ENCODE results near the gene IL18R1.
A peak's percentile ranks its signal among the peaks of the same experiment; 100 is the strongest.

Gene IL18R1, protein sequence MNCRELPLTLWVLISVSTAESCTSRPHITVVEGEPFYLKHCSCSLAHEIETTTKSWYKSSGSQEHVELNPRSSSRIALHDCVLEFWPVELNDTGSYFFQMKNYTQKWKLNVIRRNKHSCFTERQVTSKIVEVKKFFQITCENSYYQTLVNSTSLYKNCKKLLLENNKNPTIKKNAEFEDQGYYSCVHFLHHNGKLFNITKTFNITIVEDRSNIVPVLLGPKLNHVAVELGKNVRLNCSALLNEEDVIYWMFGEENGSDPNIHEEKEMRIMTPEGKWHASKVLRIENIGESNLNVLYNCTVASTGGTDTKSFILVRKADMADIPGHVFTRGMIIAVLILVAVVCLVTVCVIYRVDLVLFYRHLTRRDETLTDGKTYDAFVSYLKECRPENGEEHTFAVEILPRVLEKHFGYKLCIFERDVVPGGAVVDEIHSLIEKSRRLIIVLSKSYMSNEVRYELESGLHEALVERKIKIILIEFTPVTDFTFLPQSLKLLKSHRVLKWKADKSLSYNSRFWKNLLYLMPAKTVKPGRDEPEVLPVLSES

DNA sequence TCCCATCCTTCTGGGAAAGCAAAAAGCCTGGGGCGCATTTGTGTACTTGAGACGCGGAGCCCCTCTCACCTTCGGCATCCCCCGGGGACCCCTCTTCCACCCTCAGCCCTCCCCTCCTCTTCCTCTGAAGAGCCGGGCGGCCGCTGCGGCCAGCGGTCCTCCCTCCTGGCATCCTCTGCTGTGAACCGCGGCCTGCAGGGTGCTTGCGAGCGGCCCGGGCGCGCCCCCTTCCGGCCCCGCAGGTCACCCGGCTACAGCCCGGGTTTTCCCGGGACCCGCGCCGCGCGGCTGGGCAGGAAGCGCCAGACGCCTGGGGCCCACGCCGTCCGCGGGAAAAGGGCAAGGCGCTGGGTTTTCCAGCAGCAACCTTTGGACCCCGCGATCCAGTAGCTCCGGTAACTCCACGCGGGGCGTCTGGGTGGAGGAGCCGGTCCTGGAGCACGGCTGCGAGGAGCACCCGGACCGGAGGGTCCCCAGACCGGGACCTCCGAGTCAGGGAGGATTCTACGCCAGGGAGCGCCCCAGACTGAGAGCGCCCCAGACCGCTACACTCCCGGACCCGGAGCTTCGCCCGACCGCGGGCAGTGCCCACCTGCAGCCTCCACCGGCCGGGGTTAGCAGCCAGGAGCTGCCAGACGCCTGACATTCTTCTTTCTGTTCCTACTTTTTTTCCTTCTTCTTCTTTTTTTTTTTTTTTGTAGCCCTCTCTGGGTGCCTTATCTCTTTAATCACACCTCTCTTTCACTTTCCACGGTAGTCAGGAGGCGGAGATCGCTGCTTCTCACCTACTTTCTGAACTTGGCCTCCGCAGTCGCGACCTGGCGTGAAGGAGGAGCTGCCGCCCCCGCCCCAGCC lies at the start of gene IL18R1:
IL18R1 (plus strand) TSS at position 271 of the 855 bp plus-strand sequence. CDS start 6,865 bp downstream, outside the sequence.
- DNase-seq, result peak; percentile 72

DNA sequence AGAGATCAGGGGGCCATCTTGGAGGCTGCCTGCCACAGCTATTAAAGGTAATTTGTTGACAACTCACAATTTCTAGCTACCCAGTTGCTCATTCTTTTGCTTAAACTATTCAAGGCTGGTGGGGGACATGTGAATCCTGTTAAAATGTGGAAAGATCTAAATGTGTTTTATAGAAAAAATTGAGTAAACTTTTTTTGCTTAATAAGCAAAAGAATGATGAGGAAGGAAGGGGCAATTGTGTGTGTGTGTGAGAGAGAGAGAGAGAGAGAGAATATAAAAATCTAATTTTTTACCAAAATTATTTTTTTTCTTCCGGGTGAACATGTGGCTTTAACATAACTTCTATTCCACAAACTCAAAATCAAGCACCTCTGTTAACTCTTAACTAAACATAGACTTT lies 49.5 kb upstream of the IL18R1 start:
- DNase-seq, result no peak

DNA sequence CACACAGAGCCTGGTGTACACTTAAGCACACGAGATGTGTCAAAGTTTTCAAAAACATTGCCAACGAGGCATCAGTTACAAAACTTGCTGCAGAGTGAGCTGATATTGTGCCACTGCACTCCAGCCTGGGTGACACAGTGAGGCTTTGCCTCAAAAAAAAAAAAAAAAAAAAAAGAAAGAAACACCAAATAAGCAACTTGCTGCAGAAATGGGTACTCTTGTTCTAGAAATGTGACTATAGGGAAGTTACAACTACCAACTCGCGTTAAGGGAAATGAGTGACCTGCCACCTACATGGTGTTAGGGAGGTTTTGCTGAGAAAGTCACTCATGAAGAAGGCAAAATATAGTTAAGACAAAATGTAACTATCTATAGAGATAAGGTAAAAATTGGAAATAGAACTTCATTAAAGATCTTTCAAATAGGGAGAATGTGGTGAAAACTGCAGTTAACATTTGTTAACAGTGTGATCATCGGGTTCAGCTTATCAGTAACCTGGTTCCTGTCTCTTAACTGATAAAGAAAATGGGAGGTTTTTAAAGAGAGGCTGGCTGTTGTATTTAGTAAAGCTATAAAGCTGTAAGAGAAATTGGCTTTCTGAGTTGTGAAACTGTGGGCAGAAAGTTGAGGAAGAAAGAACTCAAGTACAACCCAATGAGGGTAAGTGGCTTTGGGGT lies 44.5 kb upstream of the IL18R1 start, which contains the start of gene IL1RL1:
IL1RL1 (plus strand) TSS at position 600 of the 677 bp plus-strand sequence. CDS start 26,702 bp downstream, outside the sequence.
- no peak for DNase-seq

DNA sequence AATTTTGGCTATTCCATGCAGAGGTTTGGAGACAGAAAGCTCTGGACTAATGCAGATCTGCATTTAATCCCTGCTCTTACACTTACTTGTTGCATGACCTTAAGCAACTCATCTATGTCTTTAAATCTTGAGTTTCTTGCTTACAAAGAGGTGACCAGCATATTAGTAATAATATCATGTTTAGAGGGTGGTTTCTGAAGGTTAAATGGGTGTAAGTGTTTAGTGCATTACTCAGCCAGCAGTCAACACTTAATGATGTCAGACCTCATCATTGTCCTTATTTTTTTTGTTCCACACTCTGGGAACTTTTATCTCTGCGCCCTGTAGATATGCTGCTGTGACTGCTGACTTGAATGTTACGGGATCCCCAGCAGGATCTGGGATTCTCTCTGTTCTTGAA lies 42.6 kb upstream of the IL18R1 start:
- no peak for DNase-seq

DNA sequence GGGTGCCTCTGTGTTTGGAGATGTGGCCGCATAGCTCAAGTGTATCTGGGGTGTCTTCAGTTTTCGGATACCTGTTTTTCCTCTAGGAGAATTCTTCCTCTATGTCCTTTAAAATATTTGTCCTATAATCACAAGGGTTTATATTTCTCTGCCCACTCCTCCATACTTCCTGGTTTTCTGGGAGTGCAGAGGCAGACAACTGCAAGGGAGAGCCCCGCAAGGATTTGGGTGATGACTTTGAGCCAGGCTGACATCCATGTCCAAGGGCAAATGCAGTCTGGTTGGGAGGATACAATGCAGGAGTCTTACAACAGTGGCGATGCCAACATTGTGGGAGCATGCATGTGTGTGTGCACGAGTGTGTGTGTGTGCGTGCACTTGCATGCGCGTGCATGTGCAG lies 42.1 kb upstream of the IL18R1 start:
- DNase-seq, result no peak

DNA sequence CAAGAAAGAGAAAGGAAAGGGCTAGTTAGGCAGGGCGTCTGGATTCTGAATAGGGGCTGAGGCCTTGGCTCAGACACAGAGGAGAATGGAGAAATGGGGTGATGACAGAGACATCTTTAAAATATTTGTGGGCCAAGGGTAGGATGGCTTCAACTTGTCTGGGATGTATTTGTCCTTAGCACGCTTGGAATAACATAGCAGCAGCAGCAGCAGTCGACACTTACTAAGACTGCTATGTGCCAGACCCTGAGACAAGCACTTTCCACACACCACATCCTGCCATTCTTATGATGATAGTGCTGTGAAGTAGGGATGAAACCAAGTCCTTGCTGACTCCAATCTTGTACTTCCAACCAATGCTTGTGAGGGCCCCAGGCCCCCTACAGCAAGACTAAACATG lies 41.6 kb upstream of the IL18R1 start:
- DNase-seq, result no peak

DNA sequence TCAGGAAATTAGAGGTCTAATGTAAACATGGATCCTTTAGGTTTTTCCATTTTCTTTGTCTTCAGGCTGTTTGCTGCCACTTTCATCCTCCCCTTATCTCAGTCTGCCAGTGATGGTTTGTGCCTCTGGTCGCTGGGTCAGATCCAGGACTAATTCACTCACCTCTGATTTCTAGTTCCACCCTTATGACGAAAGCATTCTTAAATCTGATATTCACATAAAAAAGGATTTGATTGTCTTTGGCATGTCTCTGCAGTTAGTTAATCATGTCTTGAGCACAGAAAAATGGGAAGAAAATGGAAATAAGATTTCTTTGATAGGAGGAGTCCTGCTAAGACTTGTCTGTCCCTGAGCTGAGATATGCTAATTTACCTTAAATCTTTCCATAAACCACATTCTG lies 39.7 kb upstream of the IL18R1 start:
- no peak for DNase-seq

DNA sequence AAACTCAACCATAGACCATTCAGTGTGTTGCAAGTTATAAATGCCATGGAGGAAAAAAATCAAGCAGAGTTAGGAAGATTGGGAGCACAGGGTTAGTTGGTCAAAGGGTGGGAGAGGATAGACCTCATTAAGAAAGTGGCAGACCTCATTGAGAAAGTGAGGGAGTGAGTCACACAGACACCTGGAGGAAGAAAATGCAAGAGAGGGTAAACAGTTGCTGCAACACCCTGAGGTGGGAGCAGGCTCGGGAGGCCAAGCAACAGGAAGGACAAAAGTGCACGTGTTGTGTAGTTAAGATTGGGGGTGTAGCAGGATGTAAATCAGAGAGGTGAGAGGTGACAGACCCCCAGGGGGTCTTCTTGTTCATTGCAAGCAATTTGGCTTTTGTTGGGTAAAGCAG lies 37.9 kb upstream of the IL18R1 start:
- no peak for DNase-seq

DNA sequence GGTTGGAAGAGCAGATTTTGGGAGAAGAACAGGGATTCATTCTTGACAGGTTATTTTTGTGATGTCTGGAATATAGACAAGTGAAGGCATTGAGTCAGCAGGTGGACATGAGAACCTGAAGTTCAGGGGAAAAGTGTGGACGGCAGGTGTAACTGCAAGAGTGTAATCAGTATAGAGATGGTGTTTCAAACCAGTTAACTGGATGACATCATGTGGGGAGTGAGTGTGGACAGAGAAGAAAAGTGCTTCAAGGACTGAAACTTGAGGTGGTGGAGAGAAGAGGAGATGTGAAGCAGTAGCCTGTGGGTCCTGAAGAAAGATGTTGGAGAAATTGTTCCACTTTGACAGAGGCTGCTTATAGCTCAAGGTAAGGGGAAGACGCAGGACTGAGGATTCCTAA lies 37.2 kb upstream of the IL18R1 start:
- DNase-seq, result no peak

DNA sequence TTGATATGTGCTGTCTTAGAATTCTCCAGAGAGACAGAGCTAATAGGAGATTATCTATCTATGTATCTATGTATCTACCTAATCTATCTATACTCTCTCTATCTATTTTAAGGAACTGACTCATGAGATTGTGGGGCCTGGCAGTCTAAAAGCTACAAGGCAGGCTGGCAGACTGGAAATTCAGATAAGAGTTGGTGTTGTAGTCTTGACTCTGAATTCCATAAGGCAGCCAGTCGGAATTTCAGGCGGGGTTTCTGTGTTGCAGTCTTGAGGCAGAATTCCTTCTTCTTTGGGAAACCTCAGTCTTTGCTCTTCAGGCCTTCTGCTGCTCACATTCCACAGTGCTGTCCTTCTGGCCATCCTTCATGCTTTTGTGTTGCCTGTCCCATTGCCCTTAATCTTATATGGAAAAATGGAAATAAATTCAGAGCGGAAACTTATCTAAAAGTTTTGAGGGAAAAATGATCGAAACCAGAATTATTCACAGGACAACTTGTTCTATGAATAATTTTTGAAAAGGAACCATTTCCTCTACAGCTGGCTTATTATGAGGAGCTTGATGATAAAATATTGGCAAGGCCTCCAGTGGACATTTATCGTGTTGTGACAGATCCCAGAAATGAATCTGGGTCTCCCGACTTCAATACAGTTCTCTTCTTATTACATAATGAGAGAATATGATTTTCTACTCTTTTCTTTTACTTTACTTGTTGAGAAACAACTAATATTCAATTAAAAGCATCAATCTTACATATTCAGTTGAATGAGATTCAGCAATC lies 33.5 kb upstream of the IL18R1 start:
- no peak for DNase-seq

DNA sequence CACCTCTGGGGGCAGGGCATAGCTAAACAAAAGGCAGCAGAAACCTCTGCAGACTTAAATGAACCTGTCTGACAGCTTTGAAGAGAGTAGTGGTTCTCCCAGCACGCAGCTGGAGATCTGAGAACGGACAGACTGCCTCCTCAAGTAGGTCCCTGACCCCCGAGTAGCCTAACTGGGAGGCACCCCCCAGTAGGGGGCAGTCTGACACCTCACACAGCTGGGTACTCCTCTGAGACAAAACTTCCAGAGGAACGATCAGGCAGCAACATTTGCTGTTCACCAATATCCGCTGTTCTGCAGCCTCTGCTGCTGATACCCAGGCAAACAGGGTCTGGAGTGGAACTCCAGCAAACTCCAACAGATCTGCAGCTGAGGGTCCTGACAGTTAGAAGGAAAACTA lies 30.7 kb upstream of the IL18R1 start:
- peak; percentile 12 for DNase-seq

DNA sequence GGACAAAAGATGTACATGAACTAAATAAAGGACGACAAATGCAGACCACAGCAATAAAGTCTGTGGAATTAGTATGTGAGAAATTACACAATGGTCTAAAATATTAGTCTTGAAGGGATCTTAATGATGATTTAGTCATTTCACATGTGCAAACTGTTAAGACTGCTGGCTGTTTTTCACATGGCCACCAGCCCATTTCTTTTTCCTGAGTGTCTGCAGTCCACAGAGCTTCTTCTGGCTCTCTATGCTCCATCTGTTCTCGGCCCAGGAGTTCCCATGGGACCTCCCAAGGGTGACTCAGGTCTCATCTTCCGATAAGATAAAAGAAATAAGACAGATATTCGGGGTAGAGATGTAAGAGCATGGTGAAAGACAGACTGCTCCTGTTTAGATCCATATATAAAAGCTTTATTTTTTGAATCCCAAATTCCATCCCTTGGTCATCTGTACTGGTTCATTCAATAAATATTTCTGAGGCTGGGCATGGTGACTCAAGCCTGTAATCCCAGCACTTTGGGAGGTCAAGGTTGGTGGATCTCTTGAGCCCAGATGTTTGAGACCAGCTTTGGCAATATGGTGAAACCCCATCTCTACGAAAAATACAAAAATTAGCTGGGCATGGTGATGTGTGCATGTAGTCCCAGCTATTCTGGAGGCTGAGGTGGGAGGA lies 24.1 kb upstream of the IL18R1 start:
- no peak for DNase-seq

DNA sequence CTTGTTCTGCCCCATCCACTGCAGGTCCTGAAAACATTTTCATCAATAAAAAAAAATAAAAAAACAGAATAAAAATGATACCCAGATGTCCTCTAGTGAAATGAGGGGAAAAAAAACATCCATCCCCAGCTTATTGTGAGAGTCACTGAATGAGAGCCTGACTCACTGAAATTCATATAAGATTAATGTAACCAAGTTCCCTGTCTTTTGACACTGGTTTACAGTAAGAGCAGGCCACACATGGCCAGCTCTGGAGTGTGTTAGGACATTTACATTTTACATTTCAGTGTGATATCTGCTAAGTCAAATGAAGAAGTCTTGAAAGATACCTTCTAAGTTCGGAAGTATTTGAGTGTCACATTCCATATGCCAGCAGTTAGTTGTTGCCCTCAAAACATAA lies 21.1 kb upstream of the IL18R1 start:
- DNase-seq, result no peak

DNA sequence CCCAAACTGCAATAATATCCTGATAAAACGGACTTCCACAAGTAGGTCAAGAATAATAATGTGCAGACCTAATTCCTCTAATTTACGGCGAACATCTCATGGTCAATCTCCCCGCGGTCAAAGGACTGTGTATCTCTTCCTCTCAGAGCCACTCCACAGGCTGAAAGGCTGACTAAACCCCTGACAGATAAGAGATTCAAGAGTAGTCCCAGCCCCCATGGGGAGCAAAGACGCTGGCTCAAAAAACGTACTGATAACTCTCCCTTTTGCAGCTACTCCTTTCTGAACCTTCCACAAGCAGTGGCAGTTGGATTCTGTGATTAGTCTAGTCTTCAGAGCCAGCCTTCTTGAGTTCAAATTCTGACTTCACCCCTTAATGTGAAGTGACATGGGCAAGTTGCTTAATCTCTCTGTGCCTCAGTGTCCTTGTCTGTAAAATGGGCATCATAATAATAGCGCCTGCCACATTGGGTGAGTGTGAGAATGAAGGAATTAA lies 19.7 kb upstream of the IL18R1 start:
- no peak for DNase-seq

DNA sequence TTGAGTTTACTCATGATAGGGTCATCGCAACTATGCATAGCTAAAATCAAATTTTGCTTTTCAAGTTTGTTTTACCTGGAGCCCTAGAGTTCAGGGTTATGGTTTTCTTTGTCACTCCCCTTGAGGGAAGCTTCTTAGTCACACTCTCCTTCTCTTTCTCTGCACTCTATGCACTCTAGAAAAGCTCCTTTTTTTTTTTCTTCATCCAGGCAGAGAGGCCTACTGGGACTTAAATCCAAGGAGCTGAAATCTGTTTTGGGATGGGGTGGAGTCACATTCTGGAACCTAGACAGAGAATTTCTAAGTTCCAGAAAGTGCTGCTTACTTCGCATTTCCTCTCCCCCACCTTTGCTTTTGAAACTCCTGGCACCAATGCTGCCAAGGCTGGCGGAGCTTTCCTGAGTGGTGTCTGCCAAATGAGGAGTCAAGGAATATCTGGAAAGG lies 19.1 kb upstream of the IL18R1 start:
- DNase-seq, result no peak

DNA sequence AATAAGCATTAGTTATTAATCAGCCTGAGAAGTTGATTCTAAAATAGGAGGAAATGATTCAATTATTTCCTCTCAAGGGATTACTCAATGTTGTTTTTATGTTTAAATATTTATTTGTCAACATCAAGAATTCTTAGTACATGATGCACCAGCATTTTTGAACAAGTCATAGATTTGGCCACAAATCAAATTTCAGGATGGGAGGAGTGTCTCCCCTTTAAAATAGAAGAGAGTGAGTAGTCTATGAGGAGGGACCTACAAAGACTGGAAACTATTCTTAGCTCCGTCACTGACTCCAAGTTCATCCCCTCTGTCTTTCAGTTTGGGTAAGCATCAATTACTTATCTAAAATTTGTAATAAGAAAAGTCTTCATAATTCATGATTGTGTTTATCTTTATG lies 18.6 kb upstream of the IL18R1 start:
- DNase-seq, result no peak

DNA sequence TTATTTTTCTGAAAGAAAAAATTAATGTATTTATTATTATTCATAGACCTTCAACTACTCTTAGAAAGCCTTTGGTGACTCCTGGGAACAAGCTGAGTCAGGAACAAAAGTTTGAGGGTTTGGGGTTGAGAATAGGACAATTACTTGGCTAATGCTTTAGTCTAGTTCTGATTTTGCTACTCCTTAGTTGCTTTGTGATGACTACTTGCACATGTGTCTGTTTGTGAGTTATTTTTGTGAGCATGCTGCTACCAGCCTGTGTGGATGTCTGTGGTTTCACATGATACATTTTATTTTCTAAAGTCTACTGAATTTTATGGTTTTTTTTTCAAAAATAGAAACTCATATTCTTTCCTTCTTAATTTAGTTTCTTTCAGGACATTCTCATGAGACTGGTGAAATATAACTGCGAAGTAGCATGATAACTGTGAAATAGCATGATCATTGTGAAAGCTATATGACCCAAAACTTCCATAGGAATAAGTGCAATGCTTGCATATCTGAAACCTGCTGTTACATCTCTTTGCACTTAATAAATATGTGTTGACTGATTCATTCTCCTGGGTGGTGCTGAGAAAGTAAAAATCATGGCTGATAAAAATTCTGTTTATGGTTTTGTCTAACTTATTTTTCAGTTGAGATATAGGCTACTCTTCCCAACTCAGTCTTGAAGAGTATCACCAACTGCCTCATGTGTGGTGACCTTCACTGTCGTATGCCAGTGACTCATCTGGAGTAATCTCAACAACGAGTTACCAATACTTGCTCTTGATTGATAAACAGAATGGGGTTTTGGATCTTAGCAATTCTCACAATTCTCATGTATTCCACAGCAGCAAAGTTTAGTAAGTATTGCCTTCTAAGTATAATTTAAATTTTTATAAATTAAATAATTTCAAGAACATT lies 17.9 kb upstream of the IL18R1 start:
- DNase-seq, result no peak

DNA sequence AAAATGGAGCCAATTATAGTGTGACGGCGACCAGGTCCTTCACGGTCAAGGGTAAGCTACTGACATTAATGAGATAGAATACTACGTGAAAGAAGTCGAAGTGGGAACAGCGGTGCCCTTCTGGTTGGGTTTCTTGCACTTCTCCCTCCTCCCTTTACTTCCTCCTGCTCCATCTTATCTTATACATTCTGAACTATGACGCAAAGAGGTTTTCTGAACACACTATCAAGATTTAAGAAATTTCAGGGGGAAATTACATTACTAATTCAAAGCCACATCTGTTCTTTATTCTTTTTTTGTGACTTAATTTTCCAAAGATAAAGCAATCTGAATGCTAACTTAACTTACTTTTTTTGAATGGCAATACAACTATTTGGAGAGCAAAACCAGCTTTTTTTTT lies 14.8 kb upstream of the IL18R1 start:
- DNase-seq, result no peak

DNA sequence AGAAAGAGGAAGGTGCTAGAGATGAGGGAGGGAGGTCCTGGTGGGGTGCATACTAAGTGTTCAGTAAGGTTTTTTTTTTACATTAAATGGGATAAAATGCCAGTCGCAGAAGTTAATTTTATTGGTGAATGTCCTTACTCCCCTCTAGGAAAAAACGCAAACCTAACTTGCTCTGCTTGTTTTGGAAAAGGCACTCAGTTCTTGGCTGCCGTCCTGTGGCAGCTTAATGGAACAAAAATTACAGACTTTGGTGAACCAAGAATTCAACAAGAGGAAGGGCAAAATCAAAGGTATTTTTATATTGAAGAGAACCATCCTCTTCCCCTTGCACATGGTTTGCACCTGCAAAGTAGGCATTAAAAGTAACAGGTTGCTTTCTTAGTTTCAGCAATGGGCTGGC lies 12.7 kb upstream of the IL18R1 start:
- DNase-seq, result no peak

DNA sequence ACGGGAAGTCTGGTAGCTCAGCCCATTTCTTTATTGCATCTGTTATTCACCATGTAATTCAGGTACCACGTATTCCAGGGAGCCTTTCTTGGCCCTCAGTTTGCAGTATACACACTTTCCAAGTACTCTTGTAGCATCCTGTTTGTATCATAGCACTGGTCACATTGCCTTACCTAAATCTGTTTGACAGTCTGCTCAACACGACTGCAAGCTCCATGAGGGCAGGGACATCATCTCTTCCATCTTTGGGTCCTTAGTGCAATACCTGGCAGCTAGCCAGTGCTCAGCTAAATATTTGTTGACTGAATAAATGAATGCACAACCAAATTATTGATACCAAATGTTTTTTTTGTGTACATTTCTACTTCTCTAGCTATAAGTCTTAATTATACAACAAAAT lies 11.2 kb upstream of the IL18R1 start:
- DNase-seq, result no peak
